HG02798 (cell line): ENCODE measurements around the gene SCIN.

Experiments
- ATAC-seq: cut with Tn5 transposase; IDR thresholded peaks from one replicate; pipeline ENCODE4 v1.9.1; 2021; ENCODE audit warnings: mild to moderate bottlenecking; ENCODE audit not compliant: unreplicated experiment, poor library complexity

Gene SCIN

DNA sequence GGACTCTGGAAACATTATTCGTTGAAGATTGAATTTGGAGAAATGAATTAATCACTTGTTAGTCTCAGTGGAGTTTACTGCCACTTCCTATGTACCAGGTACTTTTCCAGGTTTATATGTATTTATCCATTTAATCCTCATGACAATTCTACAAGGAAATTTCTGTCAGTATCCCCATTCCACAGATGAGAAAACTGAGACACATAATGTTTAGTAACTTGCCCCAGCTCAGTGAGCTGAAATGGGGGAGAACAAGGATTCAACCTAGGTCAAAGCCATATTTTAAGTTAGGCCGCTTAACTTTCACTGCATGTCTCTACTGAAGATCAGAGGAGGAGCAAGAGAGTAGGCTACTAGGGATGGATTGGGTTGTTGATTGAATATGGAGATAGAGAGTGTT lies 4.6 kb upstream of the SCIN start:
- ATAC-seq = no peak

DNA sequence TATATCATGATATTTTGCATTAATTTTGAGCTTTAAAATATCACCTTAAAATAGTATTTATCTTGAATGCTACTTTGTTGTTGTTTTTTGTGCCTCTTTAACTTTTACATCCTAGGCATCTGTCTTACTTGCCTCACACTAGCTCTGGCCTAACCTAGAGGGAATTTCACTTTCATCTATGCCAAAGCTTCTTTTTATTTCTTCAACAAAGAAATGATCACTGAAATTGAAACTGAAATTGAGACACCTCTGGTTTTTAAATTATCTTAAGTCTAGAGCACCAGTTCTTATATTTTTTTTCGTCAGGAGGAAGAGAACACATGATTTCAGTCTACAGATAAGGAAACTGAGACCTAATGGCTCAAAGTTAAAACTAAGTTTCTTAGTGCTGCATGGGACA lies 3.5 kb upstream of the SCIN start:
- ATAC-seq = peak; percentile 81

DNA sequence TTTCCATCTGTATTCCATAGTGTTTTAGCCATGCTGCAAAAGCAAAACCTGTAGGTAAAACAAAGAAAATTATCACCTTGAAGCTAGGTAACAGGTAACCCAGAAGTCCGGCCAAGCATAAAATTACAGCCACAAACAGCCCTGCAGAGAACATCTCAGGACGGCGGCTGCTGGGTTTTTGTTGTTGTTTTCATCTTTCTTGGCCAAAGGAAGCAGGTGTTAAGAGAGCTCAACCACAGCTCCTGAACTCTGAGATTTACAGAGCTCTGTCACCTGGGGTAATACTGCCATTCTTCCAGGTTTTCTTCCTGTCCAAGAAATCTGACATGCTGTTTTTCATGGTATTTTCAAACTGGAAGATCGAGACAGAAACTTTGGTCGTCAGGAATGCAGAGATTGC lies 847 bp upstream of the SCIN start:
- no peak for ATAC-seq

DNA sequence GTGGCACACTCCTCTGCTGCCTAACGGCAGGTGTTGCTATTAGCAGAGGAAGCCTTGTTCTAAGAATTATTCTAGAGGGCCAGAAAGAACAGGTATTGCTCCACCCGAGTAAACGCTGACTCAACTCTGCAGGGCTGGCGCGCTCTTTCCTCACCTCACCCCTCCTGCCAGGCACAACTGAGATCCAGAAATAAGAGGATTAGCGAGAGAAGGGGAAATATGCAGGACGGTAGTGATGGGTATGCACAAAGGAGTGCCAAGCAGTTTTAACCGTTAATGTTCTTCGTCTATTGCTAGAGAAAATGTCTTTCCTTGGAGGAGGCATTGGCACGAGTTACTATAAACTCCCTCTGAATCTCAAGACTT lies 369 bp upstream of the SCIN start:
- ATAC-seq = peak; percentile 27

DNA sequence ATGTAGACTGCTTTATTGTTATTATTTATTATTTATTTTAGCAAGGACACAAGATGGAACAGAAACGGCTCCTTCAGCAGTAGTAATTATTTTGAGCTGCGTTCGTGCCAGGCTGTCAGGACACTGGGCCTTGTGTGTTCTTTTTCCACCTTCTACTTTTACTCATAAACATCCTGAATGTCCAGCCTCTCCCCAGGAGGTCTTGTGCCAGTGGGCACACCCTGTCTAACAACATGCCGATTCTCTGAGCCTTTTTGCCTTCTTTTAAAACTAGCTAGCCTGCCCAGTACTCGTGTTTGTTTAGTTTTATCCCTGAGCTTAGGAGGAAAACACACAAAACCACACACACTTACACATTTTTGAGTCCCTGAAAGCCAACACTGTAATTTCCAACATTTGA lies 1.2 kb downstream of the SCIN start:
- no peak for ATAC-seq

DNA sequence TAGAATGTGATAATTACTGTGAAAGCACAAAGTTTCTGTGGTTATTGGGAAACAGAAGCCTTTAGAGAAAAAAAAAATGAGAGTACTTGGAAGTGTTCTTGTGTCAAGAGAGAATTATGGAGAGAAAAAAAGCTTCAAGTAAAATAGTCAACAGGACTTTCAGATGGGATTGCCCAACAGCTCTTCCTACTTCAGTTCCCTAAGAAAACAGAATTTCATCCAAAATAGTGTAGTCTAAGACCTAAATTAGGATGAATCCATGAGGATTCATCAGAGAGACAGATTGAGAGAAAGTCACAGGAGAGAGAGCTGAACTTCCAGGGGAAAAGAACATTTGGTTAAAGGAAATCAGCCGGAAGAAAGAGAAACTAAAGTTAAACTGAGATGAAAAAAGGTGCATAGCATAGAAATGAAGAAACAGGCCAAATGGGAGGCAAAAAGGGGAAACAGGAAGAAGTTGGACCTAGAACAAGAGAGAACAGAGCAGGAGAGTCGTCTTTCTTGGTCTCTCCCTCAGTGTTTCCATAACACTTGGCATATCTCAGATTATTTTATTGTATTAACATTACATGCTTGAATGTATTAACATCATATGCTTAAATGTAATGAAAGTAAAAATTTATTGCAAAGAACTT lies 2.5 kb downstream of the SCIN start:
- ATAC-seq = no peak

DNA sequence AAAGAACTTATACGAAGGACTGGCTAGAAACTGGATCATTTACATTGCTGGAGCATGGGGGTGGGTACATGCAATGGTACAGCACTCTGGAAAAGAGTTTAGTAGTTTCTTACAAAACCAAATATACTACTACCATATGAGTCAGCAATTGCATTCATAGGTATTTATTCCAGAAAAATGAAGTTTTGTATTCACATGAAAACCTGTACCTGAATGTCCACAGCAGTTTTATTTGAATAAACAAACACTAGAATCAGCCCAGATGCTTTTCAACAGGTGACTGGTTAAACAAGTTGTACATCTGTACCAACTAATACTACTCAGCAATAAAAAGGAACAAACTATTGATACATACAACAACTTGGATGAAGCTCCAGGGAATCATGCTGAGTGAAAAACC lies 3.4 kb downstream of the SCIN start:
- no peak for ATAC-seq

DNA sequence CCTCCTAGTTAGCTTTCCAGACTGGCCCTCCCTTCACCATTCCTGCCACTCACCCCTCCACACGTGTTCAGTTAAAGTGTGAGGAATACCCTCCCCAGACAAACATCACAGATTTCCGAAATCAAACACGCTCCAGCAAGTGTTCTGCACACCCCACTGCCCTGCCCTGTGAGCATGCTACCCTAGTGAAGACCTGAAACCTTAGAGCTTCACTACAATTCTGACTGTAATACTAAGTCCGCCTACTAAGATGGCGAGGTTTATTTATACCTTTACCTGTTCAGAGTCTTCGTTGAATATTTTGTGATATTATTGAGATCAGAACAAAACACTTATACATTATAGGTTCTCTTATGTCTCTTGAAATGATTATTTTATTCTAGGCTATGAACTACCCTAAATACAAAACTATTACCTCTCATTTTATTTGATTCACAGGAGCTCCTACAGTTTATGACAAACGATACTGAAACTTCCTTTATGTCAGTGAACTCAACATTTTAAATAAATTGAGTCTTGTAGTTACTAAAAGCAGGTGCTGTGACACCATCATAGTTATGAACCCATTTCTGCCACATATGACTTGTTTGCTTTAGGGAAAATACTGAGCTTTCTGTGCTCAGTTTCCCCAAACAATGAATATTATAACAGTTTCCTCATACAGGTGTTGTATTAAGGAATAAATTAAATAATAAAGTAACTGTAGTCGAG lies 8.6 kb downstream of the SCIN start:
- peak; percentile 88 for ATAC-seq

DNA sequence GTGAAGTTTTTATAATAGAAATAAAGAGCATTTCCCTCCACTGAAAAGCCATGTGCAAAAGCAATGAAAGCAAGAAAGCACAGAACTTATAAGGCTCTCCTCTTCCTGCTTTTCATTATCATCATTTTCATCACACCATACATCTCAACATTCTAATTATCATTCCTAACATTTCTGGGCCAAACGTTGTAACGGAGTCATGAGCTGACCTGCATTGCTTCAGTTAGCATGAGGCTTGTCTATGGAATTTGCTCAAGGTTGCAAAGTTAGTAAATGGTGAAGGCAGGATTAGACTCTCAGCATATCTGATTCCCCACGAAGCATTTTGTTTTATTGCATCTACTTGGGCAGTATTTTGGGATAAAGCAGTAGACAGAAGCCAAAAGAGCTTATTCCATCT lies 11.4 kb downstream of the SCIN start:
- ATAC-seq = no peak

DNA sequence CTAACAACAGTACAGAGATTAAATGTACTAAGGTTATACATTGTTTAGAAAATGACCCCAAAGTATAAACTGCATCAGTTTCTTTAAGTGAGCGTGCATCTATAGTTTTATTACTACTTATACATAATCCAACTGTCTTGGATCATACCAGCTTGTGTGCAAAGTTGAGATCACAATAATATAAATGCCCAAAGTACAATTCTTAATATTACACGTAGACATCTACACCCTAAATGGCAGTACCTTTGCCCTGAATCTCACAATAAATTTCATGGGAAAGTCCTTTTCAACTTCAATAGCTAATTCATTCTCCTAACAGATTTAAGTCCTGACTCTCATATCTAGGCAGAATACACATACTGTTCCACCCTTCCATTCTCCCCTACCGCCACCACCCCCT lies 11.8 kb downstream of the SCIN start:
- no peak for ATAC-seq

DNA sequence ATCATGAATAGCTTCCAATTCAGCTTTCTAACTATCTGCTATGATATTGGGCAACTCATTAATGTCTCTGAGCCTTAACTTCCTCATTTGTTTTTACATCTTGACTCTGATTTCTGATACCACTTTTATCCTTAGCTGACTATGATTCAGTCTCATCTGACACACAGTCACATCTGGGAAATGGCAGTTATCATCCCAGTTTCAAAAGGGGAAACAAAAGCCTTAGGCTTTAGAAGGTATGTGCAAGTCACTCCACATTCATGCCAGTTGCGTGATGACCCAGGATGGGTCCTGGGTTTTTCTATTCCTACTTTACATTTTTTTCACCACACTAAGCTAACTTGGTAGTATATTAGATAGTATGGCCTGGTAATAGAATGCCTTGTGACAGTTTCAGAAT lies 12.7 kb downstream of the SCIN start:
- ATAC-seq = no peak

DNA sequence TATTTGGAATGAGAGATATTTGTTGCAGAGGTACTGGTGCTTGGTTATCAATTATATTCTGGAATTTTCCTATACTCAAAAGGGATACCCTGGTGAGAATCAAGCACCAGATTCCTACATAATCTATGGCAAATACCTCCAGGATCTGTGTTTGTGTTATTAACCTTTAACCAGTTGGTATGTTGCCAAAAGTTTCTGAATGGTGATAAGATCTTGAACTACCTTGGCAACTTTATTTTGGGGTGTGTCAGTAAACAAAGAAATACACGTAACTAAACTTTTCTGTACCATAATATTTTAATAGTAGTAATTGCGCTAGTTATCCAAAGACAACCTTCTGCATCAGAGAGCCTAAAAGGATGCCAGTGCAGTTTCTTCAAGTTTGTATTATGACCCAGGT lies 13.4 kb downstream of the SCIN start:
- no peak for ATAC-seq

DNA sequence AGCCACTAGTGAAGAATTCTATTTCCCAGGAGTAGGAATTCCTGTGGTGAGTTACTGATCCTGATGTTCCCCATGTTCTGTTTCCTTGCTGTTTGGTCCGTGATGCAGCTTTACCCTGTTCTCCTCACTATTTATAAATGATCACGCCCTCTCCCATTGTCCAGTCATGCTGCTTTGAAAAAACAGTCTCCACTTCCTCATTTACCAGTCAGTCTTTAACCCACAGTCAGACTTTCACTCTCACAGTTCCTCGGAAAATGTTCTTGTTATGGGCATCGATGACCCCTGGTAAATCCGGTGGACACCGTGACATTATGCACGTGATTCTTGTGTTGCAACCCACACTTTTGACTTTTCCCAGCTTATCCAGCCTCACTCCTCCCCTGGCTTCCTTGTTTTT lies 14.4 kb downstream of the SCIN start:
- peak; percentile 94 for ATAC-seq

DNA sequence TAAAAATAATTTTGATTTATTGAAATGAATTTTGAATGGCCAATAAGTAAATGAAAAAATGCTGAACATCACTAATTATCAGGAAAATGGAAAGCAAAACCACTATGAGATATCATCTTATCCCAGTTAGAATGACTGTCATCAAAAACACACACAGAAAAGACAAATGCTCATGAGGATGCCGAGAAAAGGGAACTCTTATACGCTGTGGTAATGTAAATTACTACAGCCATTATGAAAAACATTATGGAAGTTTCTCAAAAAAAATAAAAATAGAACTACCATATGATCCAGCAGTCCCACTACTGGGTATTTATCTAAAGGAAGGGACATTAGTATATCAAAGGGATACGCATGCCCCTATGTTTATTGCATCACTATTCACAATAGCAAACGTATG lies 15.8 kb downstream of the SCIN start:
- no peak for ATAC-seq

DNA sequence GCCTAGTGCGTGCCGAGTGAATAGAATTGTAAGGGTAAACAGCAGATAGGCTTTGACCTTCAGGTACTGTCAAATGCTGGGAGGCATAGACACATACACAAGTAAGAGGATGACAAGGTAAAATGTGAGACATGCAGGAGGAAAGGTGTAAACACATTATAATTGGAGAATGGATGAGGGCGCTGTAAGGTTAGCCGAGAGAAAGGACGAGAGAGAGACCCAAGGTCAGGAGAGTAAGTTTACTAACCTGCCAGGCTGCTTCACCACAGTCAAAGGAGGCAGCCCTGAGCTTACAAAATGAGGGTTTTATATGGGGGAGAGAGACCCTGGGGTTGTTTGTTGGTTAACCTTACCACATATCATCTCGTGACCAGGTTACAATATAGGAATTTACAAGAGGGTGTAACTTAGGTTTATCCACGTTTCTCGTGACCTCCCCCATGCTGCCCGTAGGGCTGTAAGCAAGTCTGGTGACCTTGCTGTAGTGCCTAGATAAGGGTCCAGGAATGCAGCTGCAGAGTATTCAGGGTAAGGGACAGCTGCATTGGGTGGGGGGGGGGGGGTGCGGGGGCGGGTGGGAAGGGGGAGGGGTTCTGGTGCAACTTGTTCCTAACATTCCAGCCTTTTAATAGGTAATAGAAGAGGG lies 17.9 kb downstream of the SCIN start:
- ATAC-seq = no peak

DNA sequence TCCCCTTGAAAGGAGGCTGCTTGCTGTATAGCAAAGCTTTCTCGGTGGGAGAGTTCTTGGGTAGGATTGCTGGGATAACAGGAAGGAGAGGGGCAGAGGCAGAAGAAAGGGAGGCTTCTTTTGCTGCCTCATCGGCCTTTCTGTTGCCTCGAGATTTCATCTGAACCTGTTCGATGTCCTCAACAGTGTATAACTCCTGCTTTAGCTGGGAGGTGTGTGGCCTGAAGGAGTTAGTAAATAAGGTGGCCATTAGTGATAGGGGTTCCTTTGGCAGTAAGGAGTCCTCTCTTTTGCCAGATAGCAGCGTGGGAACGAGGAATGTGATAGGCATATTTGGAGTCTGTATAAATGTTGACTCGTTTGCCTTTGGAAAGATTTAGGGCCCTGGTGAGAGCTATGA lies 20.0 kb downstream of the SCIN start:
- no peak for ATAC-seq

DNA sequence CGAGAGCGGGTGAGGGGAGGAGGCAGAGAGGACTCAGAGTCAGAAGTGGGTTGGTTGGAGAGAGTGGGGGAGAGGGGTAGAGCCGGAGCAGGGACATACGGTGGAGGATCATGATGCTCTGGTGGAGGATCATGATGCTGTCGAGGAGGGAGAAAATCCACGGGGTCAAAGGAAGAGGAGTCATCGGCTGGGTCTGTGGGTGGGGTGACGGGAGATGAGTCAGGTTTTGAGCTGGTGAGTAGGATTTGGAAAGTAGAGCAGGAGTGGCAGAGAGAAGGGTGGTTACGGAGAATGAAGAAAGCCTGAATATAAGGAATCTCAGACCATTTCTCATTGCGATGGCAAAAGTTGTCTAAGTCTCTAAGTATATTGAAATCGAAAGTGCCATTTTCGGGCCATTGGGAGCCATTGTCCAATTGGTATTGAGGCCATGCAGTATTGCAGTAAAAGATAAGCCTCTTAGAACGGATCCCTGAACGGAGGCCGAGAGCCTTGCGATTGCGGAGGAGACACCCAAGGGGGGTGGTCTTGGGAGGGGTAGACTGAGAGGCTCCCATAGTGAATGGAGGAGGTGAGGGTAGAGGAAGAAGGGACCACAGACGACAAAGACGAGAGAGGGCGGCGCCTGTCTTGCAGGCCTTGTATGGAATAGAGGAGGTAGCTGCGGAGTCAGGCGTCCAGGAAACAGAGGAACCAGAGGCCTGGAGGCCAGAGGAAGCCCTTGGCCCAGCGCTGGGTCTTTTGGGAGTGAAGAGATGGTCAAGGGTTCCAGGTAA lies 23.8 kb downstream of the SCIN start:
- ATAC-seq = no peak

DNA sequence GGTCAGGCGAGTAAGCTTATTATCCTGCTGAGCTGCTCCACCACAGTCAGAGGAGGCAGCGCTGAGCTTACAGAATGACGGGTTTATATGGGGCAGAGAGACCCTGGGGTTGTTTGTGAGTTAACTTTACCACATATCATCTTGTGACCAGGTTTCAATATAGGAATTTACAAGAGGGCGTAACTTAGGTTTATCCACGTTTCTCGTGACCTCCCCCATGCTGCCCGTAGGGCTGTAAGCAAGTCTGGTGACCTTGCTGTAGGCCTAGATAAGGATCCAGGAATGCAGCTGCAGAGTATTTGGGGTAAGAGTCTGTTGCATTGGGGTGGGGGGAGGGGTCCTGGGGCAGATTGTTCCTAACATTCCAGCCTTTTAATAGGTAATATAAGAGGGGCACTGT lies 24.6 kb downstream of the SCIN start:
- no peak for ATAC-seq

DNA sequence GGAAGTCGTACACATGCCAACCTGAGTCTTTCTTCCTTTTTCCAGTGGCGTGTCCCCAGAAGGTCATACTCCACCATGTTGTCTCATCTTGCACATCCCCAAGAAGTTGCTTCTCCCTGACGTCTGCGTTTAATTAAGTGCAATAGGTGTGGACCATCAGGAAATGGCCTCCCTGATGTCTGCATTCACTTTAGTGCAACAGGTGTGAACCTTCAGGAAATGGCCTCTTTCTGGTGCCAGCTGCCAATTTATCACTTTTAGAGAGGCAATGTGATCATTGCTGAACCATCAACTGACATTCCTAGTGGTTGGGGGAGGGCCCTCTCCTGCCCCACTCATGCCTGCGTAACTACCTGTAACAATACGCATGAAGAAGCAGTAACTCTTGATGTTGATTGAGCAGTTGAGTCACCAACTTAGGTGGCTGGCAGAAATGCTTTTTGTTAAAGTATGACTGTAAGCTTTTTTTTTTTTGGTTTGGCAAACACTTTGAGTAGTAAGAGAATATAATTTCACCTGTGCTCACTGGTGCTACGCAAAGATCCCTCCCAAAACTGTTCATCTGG lies 25.8 kb downstream of the SCIN start:
- no peak for ATAC-seq

DNA sequence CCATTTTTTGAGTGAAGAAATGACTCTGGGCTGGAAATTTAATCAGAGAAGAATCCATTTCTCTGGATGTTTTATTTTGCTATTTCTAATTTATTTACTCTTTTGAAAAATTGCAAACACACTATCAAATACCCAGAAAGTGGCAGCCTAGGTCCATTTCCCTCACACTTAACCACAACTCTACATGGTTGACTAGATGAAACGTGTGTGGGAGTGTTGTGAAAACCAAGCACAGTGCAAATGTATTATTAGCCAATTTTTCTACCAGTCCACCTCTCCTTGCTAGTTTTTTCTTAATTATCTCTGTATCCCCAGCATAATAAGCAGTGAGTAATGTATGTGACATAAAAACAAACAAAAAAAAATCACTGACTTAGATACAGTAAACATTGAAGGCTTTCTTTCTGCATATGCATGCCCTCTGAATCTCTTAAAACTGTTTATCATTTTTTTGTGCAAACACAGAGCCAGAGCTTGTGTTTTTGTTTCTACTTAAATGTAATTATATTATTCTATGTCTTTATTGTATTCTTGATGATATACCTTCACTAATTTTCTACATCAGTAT lies 30.9 kb downstream of the SCIN start:
- peak; percentile 97 for ATAC-seq

DNA sequence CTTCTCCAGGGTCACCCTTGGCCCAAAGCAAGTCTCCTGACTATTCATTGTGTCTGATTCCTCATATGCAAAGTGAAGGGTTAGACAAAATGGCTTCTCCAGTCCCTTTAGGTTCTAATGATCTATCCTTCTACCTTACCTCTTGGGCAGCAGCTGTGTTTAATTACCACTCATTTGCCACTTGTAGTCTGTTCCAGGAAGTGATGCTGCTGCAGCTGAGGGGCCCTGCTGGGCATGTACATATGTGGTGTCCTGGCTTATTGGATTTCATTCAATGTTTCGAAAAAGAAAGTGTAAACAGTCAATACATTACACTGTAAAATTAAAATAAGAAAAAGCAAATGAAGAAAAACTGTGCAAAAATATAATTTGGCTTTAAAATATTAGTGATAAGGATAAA lies 36.6 kb downstream of the SCIN start:
- ATAC-seq = peak; percentile 61
